Measurements from ENCODE around the gene PRCC. TPM values are rescaled to one million over a fixed set of nuclear protein-coding genes. Genes with fewer than 3 reads are reported as not detected.

Gene PRCC
- total RNA-seq, 1 donor from 2014 or later: 117 TPM

DNA sequence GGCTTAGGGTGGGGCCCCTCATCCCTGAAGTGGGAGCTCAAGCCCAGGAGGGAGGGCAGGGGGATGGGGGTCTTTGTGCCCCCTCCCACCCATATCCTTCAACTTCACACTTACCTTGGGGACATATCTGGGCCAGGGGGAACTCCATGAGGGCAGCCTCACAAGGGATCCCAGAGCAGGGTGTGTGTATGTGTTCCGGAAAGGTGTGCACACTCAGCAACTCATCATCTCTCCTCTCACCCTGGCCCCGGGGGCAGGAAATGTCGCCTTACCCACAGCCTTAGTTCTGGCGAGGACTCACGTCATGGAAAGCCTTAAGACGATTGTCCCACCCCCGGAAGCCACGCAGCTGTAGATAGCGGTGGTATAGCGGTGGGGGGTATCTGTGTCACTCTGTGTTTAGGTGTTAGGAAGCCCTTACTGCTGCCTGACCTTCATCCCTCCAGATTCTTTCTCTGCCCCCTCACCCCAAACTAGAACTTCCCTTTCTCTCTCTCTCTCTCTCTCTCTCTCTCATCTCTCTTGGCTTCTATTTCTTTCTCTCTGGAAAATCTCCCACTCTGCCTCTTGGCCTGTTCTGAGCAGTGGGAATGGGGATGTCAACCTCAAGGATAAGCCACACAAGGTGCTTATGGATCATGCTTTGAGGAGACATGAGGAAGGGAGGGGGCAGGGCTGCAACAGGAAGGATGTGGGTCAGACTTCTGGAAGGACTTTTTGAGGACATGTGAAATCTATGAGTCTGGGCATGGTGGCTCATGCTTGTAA lies 49.4 kb downstream of the PRCC start, which contains the start of gene SH2D2A:
SH2D2A (minus strand) TSS at position 288 of the 768 bp plus-strand sequence; CDS start at position 148, 140 bp downstream.
- Mint-ChIP-seq H3K9me3 (peaks cover 5% of the 10 kb centered on the region), H3K27ac (peak within 1 kb of the TSS; percentile 100), H3K4me1 (ENCODE audit: low read depth) (peaks cover 69% of the 10 kb centered on the region), H3K27me3 (ENCODE audit: insufficient read depth) (no peaks in the 10 kb centered on the region), H3K36me3 (ENCODE audit: low read depth) (peaks cover 47% of the 10 kb centered on the region), H3K4me3 (peak within 1 kb of the TSS; percentile 85)
- peak; percentile 94 for DNase-seq (ENCODE audit: low spot score)
- intact Hi-C loops (cut with micrococcal nuclease): loop anchor here (1.0 to 10.0 kb wide), 7 partner anchors 44 to 318 kb away; partner anchors contain the start of genes ETV3, ISG20L2, MEF2D and METTL25B

DNA sequence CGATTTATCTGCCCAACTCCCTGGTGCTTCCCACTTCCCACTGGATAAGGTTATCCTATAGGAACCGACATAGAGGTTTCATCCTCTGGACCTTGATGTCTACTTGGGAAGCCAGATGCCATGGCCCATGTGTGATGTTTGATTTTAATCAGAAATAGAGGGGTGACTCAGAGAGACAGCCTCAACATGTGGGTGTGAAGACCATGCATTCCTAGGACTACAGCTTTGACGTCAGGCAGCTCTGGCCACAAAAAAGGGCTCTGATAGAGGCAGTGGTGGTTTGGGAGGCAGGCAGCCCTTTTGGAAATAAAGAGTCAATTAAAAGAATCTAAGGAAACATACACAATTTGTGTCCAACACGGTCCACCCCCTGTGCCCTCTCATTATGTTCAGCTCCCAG lies 54.5 kb downstream of the PRCC start:
- intact Hi-C loops (cut with micrococcal nuclease): loop anchor here (1.0 kb wide), 1 partner anchor 8 kb away; no protein-coding TSS in a partner anchor
- Mint-ChIP-seq H3K4me1 (ENCODE audit: low read depth) (peaks cover 61% of the 10 kb centered on the region), H3K4me3 (no peak overlapping the region), H3K36me3 (ENCODE audit: low read depth) (peaks cover 5% of the 10 kb centered on the region), H3K27me3 (ENCODE audit: insufficient read depth) (no peaks in the 10 kb centered on the region), H3K27ac (peak overlapping the region; percentile 59), H3K9me3 (peaks cover 9% of the 10 kb centered on the region)
- no peak for DNase-seq (ENCODE audit: low spot score)

DNA sequence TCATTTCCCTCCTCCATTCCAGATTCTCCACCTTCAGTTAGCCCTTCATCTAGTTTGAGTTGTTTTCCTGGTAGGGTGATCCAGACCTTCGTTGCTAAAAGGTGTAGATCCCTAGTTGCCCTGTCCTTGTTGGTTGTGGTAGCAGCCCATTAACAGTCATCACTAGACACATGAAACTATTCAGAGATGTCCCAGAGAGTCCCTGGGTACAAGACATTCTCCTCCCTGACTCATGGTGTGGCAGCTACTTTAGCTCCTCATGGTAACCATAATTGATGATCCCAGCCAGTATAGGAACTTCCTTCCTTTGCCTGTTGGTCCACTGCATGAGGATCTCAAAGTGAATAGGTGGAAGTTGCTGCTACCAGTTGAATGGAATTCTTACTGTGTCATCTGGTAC lies 55.3 kb downstream of the PRCC start:
- peaks cover 5% of the 10 kb centered on the region for H3K36me3 Mint-ChIP-seq (ENCODE audit: low read depth)
- peaks cover 9% of the 10 kb centered on the region for H3K9me3 Mint-ChIP-seq
- H3K4me1 Mint-ChIP-seq (ENCODE audit: low read depth): peaks cover 57% of the 10 kb centered on the region
- DNase-seq (ENCODE audit: low spot score): no peak
- peak overlapping the region; percentile 69 for H3K27ac Mint-ChIP-seq
- H3K27me3 Mint-ChIP-seq (ENCODE audit: insufficient read depth): no peaks in the 10 kb centered on the region
- intact Hi-C loops (cut with micrococcal nuclease): loop anchor here (1.0 kb wide), 1 partner anchor 8 kb away; no protein-coding TSS in a partner anchor
- peak overlapping the region; percentile 30 for H3K4me3 Mint-ChIP-seq

DNA sequence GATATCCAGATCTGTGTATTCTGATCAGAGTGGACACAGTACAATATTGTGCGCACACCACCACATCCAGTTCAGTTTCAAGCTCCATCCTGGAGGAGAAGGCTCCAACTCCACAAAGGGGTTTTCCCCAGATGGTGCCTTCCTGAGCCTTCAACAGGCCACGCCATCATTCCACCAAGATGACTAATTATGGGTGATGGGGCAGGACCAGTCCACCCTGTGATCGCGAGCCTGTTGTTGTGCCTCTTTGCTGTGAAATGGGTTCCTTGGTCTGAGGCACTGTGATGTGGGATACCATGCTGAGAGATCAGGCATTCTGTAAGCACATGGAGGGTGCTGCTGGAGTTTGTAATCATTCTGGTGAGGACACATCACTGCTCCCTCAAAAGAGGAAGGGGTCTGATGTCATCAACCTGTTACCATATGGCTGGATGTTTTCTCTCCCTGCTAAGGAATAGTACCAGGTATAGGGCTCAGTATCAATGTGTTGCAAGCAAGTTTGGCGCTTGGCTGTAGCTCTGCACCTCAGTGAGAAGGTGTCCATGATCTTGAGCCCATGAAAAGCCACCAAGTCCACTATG lies 56.0 kb downstream of the PRCC start:
- DNase-seq (ENCODE audit: low spot score): no peak
- no peak overlapping the region for H3K4me3 Mint-ChIP-seq
- H3K4me1 Mint-ChIP-seq (ENCODE audit: low read depth): peaks cover 51% of the 10 kb centered on the region
- H3K27ac Mint-ChIP-seq: no peak overlapping the region
- H3K27me3 Mint-ChIP-seq (ENCODE audit: insufficient read depth): no peaks in the 10 kb centered on the region
- H3K9me3 Mint-ChIP-seq: peaks cover 9% of the 10 kb centered on the region
- H3K36me3 Mint-ChIP-seq (ENCODE audit: low read depth): peaks cover 3% of the 10 kb centered on the region
- intact Hi-C loops (cut with micrococcal nuclease): no loop called here

DNA sequence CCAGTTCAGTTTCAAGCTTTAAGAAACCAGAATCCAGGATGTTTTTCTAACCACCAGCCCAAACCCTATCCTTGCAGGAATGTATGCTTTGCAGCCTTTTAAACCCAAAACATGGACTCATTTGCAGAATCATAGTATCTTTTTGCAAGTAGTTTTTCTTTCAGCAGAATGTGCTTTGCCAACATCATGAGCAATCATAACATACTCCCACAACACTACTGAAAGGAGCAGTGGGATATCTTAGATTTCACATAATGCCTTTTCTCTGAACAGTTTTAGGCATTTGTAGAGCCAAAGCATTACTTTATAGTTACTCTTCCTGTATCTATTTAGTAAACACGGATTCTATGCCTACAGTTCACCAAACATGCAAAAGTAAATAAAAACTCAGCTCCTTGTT lies 59.3 kb downstream of the PRCC start:
- Mint-ChIP-seq H3K36me3 (ENCODE audit: low read depth) (no peaks in the 10 kb centered on the region), H3K4me3 (no peak overlapping the region), H3K27ac (no peak overlapping the region), H3K4me1 (ENCODE audit: low read depth) (peaks cover 28% of the 10 kb centered on the region), H3K9me3 (peaks cover 4% of the 10 kb centered on the region), H3K27me3 (ENCODE audit: insufficient read depth) (no peaks in the 10 kb centered on the region)
- intact Hi-C loops (cut with micrococcal nuclease): no loop called here
- DNase-seq (ENCODE audit: low spot score): no peak

DNA sequence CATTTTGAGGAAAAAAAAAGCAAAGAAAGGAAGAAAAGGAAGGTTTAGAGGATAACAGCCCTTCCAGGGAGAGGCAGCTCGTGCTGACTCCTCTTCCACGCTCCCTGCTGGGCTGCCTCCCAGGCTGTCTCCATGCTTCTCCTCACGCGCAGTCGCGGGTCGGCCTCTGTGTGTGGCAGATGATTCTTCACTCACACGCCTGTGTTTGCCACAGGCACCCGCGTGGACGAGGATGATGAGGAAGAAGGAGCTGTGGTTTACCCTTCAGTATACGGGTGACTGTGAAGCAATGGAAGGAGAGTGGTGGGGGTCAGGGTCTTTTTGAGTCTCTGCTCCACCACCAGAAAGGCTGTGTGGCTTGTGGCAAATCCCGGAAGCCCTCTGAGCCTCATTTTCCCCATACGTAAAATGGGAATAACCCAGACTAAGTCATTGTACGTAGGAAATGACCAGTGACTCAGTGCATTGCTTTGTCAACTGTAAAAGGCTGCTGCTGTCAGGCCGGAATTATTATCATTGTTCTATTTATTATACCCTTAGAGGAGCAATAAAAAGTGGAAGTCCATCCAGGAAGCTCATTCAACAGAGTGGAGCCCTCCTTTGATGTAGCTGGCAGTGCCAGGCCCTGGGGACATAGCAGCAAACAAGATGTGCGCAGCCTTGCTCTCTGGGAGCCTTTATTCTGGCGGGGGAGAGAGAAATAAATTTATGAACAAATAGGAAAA lies 61.2 kb downstream of the PRCC start:
- DNase-seq (ENCODE audit: low spot score): no peak
- Mint-ChIP-seq H3K4me1 (ENCODE audit: low read depth) (peaks cover 20% of the 10 kb centered on the region), H3K9me3 (no peaks in the 10 kb centered on the region), H3K27ac (peak overlapping the region; percentile 29), H3K4me3 (no peak overlapping the region), H3K36me3 (ENCODE audit: low read depth) (no peaks in the 10 kb centered on the region), H3K27me3 (ENCODE audit: insufficient read depth) (no peaks in the 10 kb centered on the region)
- intact Hi-C loops (cut with micrococcal nuclease): no loop called here

DNA sequence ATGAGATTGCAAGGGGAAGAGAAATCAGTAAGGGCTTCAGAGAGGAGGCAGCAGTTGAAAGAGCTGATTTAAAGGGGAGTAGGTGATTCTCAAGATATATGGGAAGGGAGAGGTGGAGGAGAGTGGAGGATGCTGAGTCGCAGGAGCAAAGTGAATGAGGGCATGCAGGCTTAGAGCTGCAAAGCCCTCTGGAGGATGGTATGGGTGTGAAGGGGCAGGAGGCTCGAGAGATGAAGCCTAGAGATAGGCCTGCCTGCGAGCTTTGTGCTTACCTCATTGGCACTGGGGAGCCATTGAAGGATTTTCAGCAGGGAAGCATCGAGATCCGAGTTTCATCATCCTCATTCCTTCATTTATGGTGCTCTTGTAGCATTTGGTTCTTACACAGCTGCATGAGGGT lies 65.1 kb downstream of the PRCC start:
- Mint-ChIP-seq H3K27me3 (ENCODE audit: insufficient read depth) (no peaks in the 10 kb centered on the region), H3K36me3 (ENCODE audit: low read depth) (no peaks in the 10 kb centered on the region), H3K4me3 (no peak overlapping the region), H3K27ac (peak overlapping the region; percentile 46), H3K9me3 (no peaks in the 10 kb centered on the region), H3K4me1 (ENCODE audit: low read depth) (peaks cover 51% of the 10 kb centered on the region)
- intact Hi-C loops (cut with micrococcal nuclease): no loop called here
- no peak for DNase-seq (ENCODE audit: low spot score)

DNA sequence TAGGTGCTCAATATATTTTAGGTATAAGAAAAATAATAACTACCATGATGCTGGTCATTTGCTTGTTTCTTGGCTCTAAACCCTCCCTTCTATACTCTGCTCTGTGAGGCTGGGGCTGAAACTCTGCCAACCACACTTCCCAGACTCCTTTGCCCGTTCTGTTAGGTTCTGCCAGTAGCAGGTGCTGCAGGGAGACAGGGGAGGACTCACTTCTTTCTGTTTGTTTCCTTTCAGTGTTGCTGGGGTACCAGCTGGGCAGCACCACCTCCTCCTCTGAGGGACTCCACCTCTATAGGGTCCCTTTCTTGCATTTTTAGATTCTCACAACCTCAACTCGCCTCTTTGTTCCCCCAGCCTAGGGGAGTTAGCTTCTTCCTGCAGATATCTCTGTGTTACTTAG lies 66.3 kb downstream of the PRCC start:
- Mint-ChIP-seq H3K36me3 (ENCODE audit: low read depth) (no peaks in the 10 kb centered on the region), H3K9me3 (no peaks in the 10 kb centered on the region), H3K27ac (peak overlapping the region; percentile 88), H3K4me3 (peak overlapping the region; percentile 43), H3K27me3 (ENCODE audit: insufficient read depth) (no peaks in the 10 kb centered on the region), H3K4me1 (ENCODE audit: low read depth) (peaks cover 60% of the 10 kb centered on the region)
- no peak for DNase-seq (ENCODE audit: low spot score)
- intact Hi-C loops (cut with micrococcal nuclease): loop anchor here (1.0 kb wide), 2 partner anchors 12 to 15 kb away; no protein-coding TSS in a partner anchor

DNA sequence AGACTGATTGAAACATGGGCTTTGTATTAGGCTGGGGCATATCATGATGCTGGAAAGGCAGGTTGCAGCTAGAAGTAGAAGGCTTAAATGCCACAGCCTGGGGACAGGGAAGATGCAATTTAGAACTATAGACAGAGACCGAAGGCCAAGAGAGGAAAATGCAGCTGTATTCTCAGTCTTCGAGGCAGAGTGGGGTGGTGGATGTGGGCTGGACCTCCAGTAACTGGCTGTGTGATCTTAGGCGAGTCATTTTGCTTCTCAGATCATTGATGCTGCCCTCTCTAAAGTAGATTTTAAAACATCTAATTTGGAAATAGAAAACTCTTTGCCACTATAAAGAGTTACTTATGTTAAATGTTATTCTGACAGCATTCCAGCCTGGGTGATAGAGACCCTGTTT lies 67.0 kb downstream of the PRCC start:
- peak overlapping the region; percentile 43 for H3K4me3 Mint-ChIP-seq

DNA sequence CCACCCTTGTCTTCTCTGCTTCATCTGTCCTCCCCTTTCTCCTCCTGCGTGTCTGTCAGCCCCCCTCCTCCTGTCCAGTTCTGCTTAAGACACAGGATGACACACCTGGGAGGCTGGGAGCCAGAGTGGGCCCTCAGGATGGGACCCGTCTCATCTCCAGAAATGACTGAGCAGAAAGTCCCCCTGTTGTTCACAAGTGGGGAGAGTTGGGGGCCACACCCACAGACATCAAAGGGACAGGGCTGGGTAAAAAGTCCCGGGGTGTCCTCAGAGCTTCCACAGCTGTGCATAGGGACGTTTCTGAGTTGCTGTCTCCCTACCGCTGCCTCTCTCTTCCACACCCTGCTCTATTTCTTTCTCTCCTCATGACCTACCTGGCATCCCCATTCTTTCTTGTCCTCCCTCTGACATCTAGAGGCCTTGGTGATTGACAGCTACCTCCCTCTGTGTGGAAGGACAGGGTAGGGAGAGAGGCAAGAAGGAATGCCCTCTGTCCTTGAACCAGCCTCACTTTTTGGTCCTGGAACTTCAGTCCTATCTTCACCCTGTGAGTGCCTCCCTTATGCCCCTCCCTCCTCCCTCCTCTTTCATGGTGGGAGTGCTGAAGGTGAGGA lies 68.8 kb downstream of the PRCC start:
- H3K9me3 Mint-ChIP-seq: no peaks in the 10 kb centered on the region
- peak; percentile 76 for DNase-seq (ENCODE audit: low spot score)
- H3K27me3 Mint-ChIP-seq (ENCODE audit: insufficient read depth): peaks cover 6% of the 10 kb centered on the region
- H3K4me3 Mint-ChIP-seq: peak overlapping the region; percentile 57
- peak overlapping the region; percentile 90 for H3K27ac Mint-ChIP-seq
- no peaks in the 10 kb centered on the region for H3K36me3 Mint-ChIP-seq (ENCODE audit: low read depth)
- intact Hi-C loops (cut with micrococcal nuclease): no loop called here
- peaks cover 72% of the 10 kb centered on the region for H3K4me1 Mint-ChIP-seq (ENCODE audit: low read depth)

More for the DNA sequence above, 67.0 kb downstream of the PRCC start:
- no peak for DNase-seq (ENCODE audit: low spot score)
- Mint-ChIP-seq H3K9me3 (no peaks in the 10 kb centered on the region), H3K27me3 (ENCODE audit: insufficient read depth) (no peaks in the 10 kb centered on the region), H3K27ac (peak overlapping the region; percentile 88), H3K36me3 (ENCODE audit: low read depth) (no peaks in the 10 kb centered on the region), H3K4me1 (ENCODE audit: low read depth) (peaks cover 66% of the 10 kb centered on the region)
- intact Hi-C loops (cut with micrococcal nuclease): loop anchor here (1.0 kb wide), 2 partner anchors 11 to 16 kb away; no protein-coding TSS in a partner anchor

DNA sequence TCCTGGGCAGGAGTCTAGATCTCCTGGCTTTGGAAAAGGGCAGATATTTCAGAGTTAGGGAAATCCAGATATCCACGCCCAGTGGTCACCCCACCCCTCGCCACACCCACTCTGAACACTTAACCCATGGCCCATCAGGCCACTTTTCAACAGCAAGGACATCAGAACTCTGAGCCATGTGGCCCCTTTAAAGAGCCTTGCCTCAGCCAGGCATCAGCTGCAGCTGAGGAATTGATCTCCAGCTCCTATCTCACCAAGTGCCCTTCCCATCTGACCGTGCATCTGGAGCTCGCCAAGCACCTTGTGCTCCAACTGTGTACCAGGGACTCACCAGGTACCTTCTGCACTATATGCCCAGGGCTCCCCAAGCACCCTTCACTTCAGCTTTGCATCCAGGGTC lies 69.6 kb downstream of the PRCC start:
- Mint-ChIP-seq H3K4me1 (ENCODE audit: low read depth) (peaks cover 71% of the 10 kb centered on the region), H3K9me3 (no peaks in the 10 kb centered on the region), H3K27ac (peak overlapping the region; percentile 90), H3K4me3 (peak overlapping the region; percentile 65), H3K27me3 (ENCODE audit: insufficient read depth) (peaks cover 6% of the 10 kb centered on the region), H3K36me3 (ENCODE audit: low read depth) (no peaks in the 10 kb centered on the region)
- intact Hi-C loops (cut with micrococcal nuclease): no loop called here
- DNase-seq (ENCODE audit: low spot score): no peak

DNA sequence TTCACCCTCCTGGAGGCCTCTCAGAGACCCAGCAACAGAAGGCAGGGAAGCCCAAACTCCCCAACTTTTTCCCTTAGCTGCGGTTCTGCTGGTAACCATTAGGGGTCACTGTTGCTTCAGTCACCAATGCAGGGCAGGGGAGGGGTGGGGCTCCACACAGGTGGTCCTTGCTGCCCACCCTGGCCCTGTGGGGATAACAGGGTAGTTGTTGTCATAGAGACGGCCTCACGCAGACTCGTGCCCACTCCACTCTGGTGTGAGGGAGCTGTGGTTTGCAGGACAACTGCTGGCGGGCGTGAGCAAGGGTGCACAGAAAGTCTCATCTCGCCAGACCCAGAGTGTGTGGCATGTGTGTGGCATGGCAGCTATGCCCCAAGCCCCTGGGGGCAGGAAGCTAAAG lies 71.6 kb downstream of the PRCC start:
- Mint-ChIP-seq H3K27me3 (ENCODE audit: insufficient read depth) (peaks cover 14% of the 10 kb centered on the region), H3K4me3 (peak overlapping the region; percentile 24), H3K27ac (peak overlapping the region; percentile 54), H3K9me3 (no peaks in the 10 kb centered on the region), H3K4me1 (ENCODE audit: low read depth) (peaks cover 58% of the 10 kb centered on the region), H3K36me3 (ENCODE audit: low read depth) (peaks cover under 1% of the 10 kb centered on the region)
- intact Hi-C loops (cut with micrococcal nuclease): loop anchor here (1.0 to 2.0 kb wide), 3 partner anchors 21 to 51 kb away; partner anchors contain the start of gene NTRK1
- no peak for DNase-seq (ENCODE audit: low spot score)

Data from activated T-helper 1 cell treated with anti-CD3 and anti-CD28 coated beads, Interleukin-12 subunit alpha, Interleukin-12 subunit beta, Interleukin-2, Interleukin-4 antibody, amounts not matched to agents 30 ng/mL and 10 ng/mL and 1 ng/mL, durations not matched to agents 14 hours and 24 hours and 36 hours (primary cell).